ENCODE data around the gene KCNF1.

GRCh38 chr2:10924859-10925258, 13.1 kb downstream of the KCNF1 start:
- TF ChIP-seq EZH2 (IDR thresholded peaks at IDR 0.05): no peak
- TF ChIP-seq, protein P1, sequence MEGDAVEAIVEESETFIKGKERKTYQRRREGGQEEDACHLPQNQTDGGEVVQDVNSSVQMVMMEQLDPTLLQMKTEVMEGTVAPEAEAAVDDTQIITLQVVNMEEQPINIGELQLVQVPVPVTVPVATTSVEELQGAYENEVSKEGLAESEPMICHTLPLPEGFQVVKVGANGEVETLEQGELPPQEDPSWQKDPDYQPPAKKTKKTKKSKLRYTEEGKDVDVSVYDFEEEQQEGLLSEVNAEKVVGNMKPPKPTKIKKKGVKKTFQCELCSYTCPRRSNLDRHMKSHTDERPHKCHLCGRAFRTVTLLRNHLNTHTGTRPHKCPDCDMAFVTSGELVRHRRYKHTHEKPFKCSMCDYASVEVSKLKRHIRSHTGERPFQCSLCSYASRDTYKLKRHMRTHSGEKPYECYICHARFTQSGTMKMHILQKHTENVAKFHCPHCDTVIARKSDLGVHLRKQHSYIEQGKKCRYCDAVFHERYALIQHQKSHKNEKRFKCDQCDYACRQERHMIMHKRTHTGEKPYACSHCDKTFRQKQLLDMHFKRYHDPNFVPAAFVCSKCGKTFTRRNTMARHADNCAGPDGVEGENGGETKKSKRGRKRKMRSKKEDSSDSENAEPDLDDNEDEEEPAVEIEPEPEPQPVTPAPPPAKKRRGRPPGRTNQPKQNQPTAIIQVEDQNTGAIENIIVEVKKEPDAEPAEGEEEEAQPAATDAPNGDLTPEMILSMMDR (IDR thresholded peaks at IDR 0.05): no peak
